H1 (cell line): ENCODE measurements around the gene CELF2. TPM values are rescaled to one million over a fixed set of nuclear protein-coding genes. Genes with fewer than 3 reads are reported as not detected.

Experiments
- CTCF ChIA-PET: fragments of 300-600 bp; sonication (Branson Sonifier 250); formaldehyde crosslinking; loops from one replicate; lab custom pipeline; 2021; ENCODE audit not compliant: partially characterized antibody; lab: Charles Lee
- POLR2A ChIA-PET: fragments of 300-600 bp; sonication (Branson Sonifier 250); formaldehyde crosslinking; loops from one replicate; lab custom pipeline; 2021; ENCODE audit warnings: inconsistent platforms; ENCODE audit not compliant: partially characterized antibody; lab: Charles Lee
- DNase-seq, 2 experiments: peaks; one replicate each; pipeline versions ENCODE4 v3.0.0 to v3.0.0-alpha.2; 2010 to 2022; ENCODE audit warnings: low spot score in 2 of 2, low read depth in 1 of 2, mixed read lengths in 1 of 2
- FAIRE-seq: peaks from 2 replicates; lab custom pipeline; 2011; peaks lifted over from hg19 to GRCh38; lab: Jason Lieb, UNC
- H2AFZ ChIP-seq: 2 replicates; pipeline ENCODE4 v1.8.1; 2012; ENCODE audit warnings: low read length, inconsistent platforms
- H2AK5ac ChIP-seq: 2 replicates; pipeline ENCODE4 v1.6.1; 2013; ENCODE audit warnings: low read depth, low read length
- H2BK120ac ChIP-seq: replicated peaks from 2 replicates; pipeline ENCODE3; 2013; ENCODE audit warnings: low read depth, low read length, inconsistent platforms
- H2BK12ac ChIP-seq: 2 replicates; pipeline ENCODE4 v1.6.1; 2013; ENCODE audit warnings: low read depth, low read length
- H2BK15ac ChIP-seq: 2 replicates; pipeline ENCODE4 v1.6.1; 2013; ENCODE audit warnings: low read length
- H2BK20ac ChIP-seq: 2 replicates; pipeline ENCODE4 v1.6.1; 2013; ENCODE audit warnings: low read length
- H2BK5ac ChIP-seq: 2 replicates; pipeline ENCODE4 v1.6.1; 2013; ENCODE audit warnings: low read depth, low read length
- H3K14ac ChIP-seq: 2 replicates; pipeline ENCODE4 v1.6.1; 2013; ENCODE audit warnings: inconsistent platforms; ENCODE audit not compliant: insufficient read length
- H3K18ac ChIP-seq: 2 replicates; pipeline ENCODE4 v1.6.1; 2013; ENCODE audit warnings: low read length; ENCODE audit errors: extremely low read depth
- H3K23ac ChIP-seq: 2 replicates; pipeline ENCODE4 v1.6.1; 2013; ENCODE audit warnings: inconsistent platforms; ENCODE audit not compliant: insufficient read length
- H3K23me2 ChIP-seq: 2 replicates; pipeline ENCODE4 v1.6.1; 2013; ENCODE audit warnings: low read depth, low read length
- H3K27ac ChIP-seq: 2 replicates; pipeline ENCODE4 v1.6.1; 2011; ENCODE audit warnings: low read depth, low read length, inconsistent platforms
- H3K27me3 ChIP-seq, 4 experiments: replicated peaks in 1 of 4; 1 replicate in 1 of 4; 2 replicates in 3 of 4; pipeline versions ENCODE4 v1.6.1 to v1.8.1; 2011 to 2013; ENCODE audit warnings: low read length in 3 of 4, mild to moderate bottlenecking in 3 of 4, inconsistent platforms in 2 of 4, mixed read lengths in 2 of 4, moderate library complexity in 1 of 4; ENCODE audit not compliant: control insufficient read depth in 3 of 4, insufficient read depth in 3 of 4; ENCODE audit errors: extremely low read depth in 1 of 4
- H3K36me3 ChIP-seq, 4 experiments: 2 replicates each; pipeline versions ENCODE4 v1.6.1 to v1.8.1; 2011 to 2013; ENCODE audit warnings: mild to moderate bottlenecking in 4 of 4, low read length in 3 of 4, moderate library complexity in 2 of 4, control low read depth in 1 of 4, inconsistent platforms in 1 of 4; ENCODE audit not compliant: insufficient read depth in 4 of 4, control insufficient read depth in 2 of 4
- H3K4ac ChIP-seq: replicated peaks from 2 replicates; pipeline ENCODE3; 2013; ENCODE audit warnings: low read length, low read depth, mixed read lengths, inconsistent platforms; ENCODE audit not compliant: insufficient read length
- H3K4me1 ChIP-seq, 4 experiments: replicated peaks in 1 of 4; 1 replicate in 1 of 4; 2 replicates in 3 of 4; pipeline versions ENCODE4 v1.6.1 to v1.8.1; 2011 to 2013; ENCODE audit warnings: low read length in 3 of 4, inconsistent platforms in 2 of 4, mixed read lengths in 1 of 4; ENCODE audit not compliant: insufficient read depth in 4 of 4, control insufficient read depth in 3 of 4
- H3K4me2 ChIP-seq, 2 experiments: 2 replicates each; pipeline versions ENCODE4 v1.6.1 to v1.8.1; 2011 to 2013; ENCODE audit warnings: low read depth in 2 of 2, low read length in 2 of 2, control low read depth in 1 of 2, inconsistent platforms in 1 of 2, mild to moderate bottlenecking in 1 of 2; ENCODE audit not compliant: insufficient read depth in 1 of 2
- H3K4me3 ChIP-seq, 4 experiments: fragments of 200-600, 300-600 bp in 1 of 4; sonication (generic), shearing (Covaris generic), sonication (Bioruptor Twin) in 1 of 4; 2 replicates each; pipeline versions ENCODE4 v1.5.1 to v1.8.1; 2011 to 2016; ENCODE audit warnings: low read length in 4 of 4, low read depth in 3 of 4, control low read depth in 2 of 4, inconsistent platforms in 2 of 4, mild to moderate bottlenecking in 2 of 4, mixed read lengths in 1 of 4, moderate library complexity in 1 of 4; ENCODE audit not compliant: insufficient read depth in 2 of 4; ENCODE audit errors: extremely low read depth in 1 of 4
- H3K56ac ChIP-seq: replicated peaks from 2 replicates; pipeline ENCODE3; 2013; ENCODE audit warnings: low read depth, mild to moderate bottlenecking, mixed read lengths, low read length, inconsistent platforms; ENCODE audit not compliant: insufficient read length
- H3K79me1 ChIP-seq: 2 replicates; pipeline ENCODE4 v1.6.1; 2013; ENCODE audit warnings: low read depth, low read length, control low read depth
- H3K79me2 ChIP-seq, 2 experiments: 2 replicates each; pipeline versions ENCODE4 v1.6.1 to v1.8.1; 2012 to 2013; ENCODE audit warnings: low read length in 2 of 2, mild to moderate bottlenecking in 2 of 2, inconsistent platforms in 1 of 2; ENCODE audit not compliant: insufficient read depth in 2 of 2, control insufficient read depth in 1 of 2
- H3K9ac ChIP-seq, 4 experiments: replicated peaks in 1 of 4; 1 replicate in 1 of 4; 2 replicates in 3 of 4; pipeline versions ENCODE4 v1.6.1 to v1.8.1; 2011 to 2013; ENCODE audit warnings: low read depth in 3 of 4, low read length in 3 of 4, control low read depth in 2 of 4, mild to moderate bottlenecking in 2 of 4, moderate library complexity in 2 of 4, inconsistent platforms in 1 of 4; ENCODE audit errors: extremely low read depth in 1 of 4
- H3K9me3 ChIP-seq, 2 experiments: 2 replicates each; pipeline versions ENCODE4 v1.6.1 to v1.8.1; 2012 to 2013; ENCODE audit warnings: mild to moderate bottlenecking in 2 of 2, moderate library complexity in 2 of 2, control low read depth in 1 of 2, inconsistent platforms in 1 of 2, low read depth in 1 of 2, low read length in 1 of 2, mixed read lengths in 1 of 2; ENCODE audit not compliant: insufficient read depth in 2 of 2
- H4K20me1 ChIP-seq, 2 experiments: replicated peaks in 1 of 2; 2 replicates each; pipeline versions ENCODE3 to v1.8.1; 2011 to 2013; ENCODE audit warnings: inconsistent platforms in 2 of 2, low read length in 2 of 2, mild to moderate bottlenecking in 1 of 2; ENCODE audit not compliant: insufficient read depth in 2 of 2, control insufficient read depth in 1 of 2
- H4K5ac ChIP-seq: 2 replicates; pipeline ENCODE4 v1.6.1; 2013; ENCODE audit warnings: low read length, low read depth, mixed read lengths, inconsistent platforms; ENCODE audit not compliant: insufficient read length
- H4K8ac ChIP-seq: 2 replicates; pipeline ENCODE4 v1.8.0; 2013; ENCODE audit warnings: mild to moderate bottlenecking, moderate library complexity, low read length, inconsistent platforms; ENCODE audit not compliant: insufficient read depth; ENCODE audit errors: extremely low read depth
- H4K91ac ChIP-seq: replicated peaks from 2 replicates; pipeline ENCODE3; 2013; ENCODE audit warnings: low read length, mixed read lengths, inconsistent platforms; ENCODE audit not compliant: insufficient read length
- ASH2L ChIP-seq: fragments of 200-600, 300-600 bp; sonication (generic); IDR thresholded peaks from one replicate; pipeline ENCODE4 v1.7.1; 2017; ENCODE audit warnings: low read length
- MAFK ChIP-seq: IDR thresholded peaks from 2 replicates; pipeline ENCODE4 v1.6.1; 2012; ENCODE audit warnings: low read depth, mild to moderate bottlenecking, improper control_type of control experiment, low read length
- SUZ12 ChIP-seq: fragments of 200-600 bp; sonication (generic); IDR thresholded peaks from 2 replicates; pipeline ENCODE4 v1.6.1; 2012; ENCODE audit warnings: mild to moderate bottlenecking, inconsistent platforms, low read length, moderate library complexity, mixed read lengths
- WGBS, 2 experiments: shearing (Covaris generic) in 1 of 2; methylation state at CpG; one replicate each; pipeline versions ENCODE4 v1.1.6 to v1.1.7; 2013 to 2015; ENCODE audit warnings: low lambda C conversion rate in 2 of 2, mixed read lengths in 2 of 2, inconsistent platforms in 1 of 2, low coverage in 1 of 2, missing lambda C conversion rate in 1 of 2; ENCODE audit not compliant: insufficient replicate concordance in 2 of 2, insufficient coverage in 1 of 2, insufficient read length in 1 of 2; ENCODE audit errors: extremely low coverage in 1 of 2, missing lambda C conversion rate in 1 of 2; 5-methylcytosine and 5-hydroxymethylcytosine counted together
- polyA plus RNA-seq, 7 experiments: library from polyadenylated mRNA; depleted of rRNA in 3 of 7; stranded (reverse) in 5 of 7; unstranded in 2 of 7; fragments of >200 nt in 5 of 7; fragments of 200-250 nt in 2 of 7; gene quantifications; 1 replicate in 5 of 7; 2 replicates in 1 of 7; 4 replicates in 1 of 7; pipeline versions ENCODE4 v1.2.1 to v1.2.3, GENCODE V29; 2011 to 2013; ENCODE audit warnings: missing spikeins in 2 of 7, mixed read lengths in 2 of 7
- total RNA-seq: library from RNA; stranded (reverse); fragmentation: NEBNext Ultra II Directional; extraction: Animal tissue kit (Norgen Biotek cat#: 25700); gene quantifications from 2 replicates; pipeline ENCODE4 v1.2.1, GENCODE V29; 2021
- TF ChIP-seq, protein P1 (sequence below): IDR thresholded peaks from 2 replicates; pipeline ENCODE4 v1.6.1; 2012; ENCODE audit warnings: inconsistent platforms
- TF ChIP-seq, protein P2 (sequence below): IDR thresholded peaks from 2 replicates; pipeline ENCODE4 v1.6.1; 2011; ENCODE audit warnings: low read depth, mild to moderate bottlenecking, low read length; ENCODE audit not compliant: insufficient read depth

CELF2 gene
- total and polyA plus RNA-seq, 2 of the 8 experiments (the other 6 are each of a cell fraction or from before 2014, with no cell fraction given): 18.3 to 22.7 TPM

DNA sequence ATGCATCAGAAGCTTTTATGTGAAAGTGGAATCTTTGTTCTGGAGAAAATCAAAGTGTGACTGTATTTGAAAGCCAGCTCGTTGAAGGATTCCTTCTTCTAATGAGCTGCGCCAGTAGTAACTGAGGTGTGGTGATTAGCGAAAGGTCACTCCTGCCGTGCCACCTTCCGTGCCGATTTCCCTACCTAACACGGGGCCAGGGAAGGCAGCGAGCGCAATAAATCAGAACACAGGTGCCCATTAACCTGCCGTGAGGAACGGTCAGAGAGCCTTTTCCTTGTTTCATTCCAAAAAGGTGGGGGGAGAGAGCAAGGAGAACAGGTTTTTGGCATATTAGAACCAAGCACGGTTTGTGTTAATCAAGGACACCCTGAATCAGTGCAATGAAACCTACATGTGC, 258.0 kb downstream of the CELF2 start:
- H3K18ac ChIP-seq: no peak overlapping the region
- H3K4me2 ChIP-seq: no peak overlapping the region
- H2BK12ac ChIP-seq: no peak overlapping the region
- peaks cover 0 to 3% (median 1%) of the 10 kb centered on the region in 4 experiments; a peak in 3 of 7 replicates for H3K4me1 ChIP-seq
- no peak for FAIRE-seq
- H3K36me3 ChIP-seq: no peaks in the 10 kb centered on the region
- H3K9me3 ChIP-seq: no peaks in the 10 kb centered on the region
- no peaks in the 10 kb centered on the region for H3K23me2 ChIP-seq
- no peak overlapping the region for H2BK15ac ChIP-seq
- H3K27ac ChIP-seq: no peak overlapping the region
- no peak overlapping the region for H2AFZ ChIP-seq
- no peak overlapping the region for H3K56ac ChIP-seq
- H4K20me1 ChIP-seq: no peaks in the 10 kb centered on the region
- H2BK120ac ChIP-seq: no peak overlapping the region
- H4K91ac ChIP-seq: no peak overlapping the region
- no peak overlapping the region for H3K9ac ChIP-seq
- no peak overlapping the region for H2BK20ac ChIP-seq
- no peaks in the 10 kb centered on the region for H3K79me2 ChIP-seq
- no peak overlapping the region for H3K23ac ChIP-seq
- no peak overlapping the region for H3K14ac ChIP-seq
- H2AK5ac ChIP-seq: no peak overlapping the region
- WGBS, 2 experiments: 92% methylated on average over 12 of the region's 12 CpGs; no CpG with 5 or more reads in 1 of the 2 experiments
- H4K5ac ChIP-seq: no peak overlapping the region
- TF ChIP-seq, protein P1, sequence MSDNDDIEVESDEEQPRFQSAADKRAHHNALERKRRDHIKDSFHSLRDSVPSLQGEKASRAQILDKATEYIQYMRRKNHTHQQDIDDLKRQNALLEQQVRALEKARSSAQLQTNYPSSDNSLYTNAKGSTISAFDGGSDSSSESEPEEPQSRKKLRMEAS: no peak
- TF ChIP-seq ASH2L: no peak
- TF ChIP-seq, protein P2, sequence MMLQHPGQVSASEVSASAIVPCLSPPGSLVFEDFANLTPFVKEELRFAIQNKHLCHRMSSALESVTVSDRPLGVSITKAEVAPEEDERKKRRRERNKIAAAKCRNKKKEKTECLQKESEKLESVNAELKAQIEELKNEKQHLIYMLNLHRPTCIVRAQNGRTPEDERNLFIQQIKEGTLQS: no peak
- TF ChIP-seq MAFK: no peak
- no peak for TF ChIP-seq SUZ12
- no peak overlapping the region for H3K4me3 ChIP-seq
- H4K8ac ChIP-seq: no peak overlapping the region
- ChIA-PET POLR2A (no interaction called here), CTCF (interaction anchor here (0.6 to 0.7 kb wide), 2 partner anchors 63 to 180 kb away, joined by 4 read pairs; no protein-coding TSS in a partner anchor)
- H3K27me3 ChIP-seq: no peaks in the 10 kb centered on the region
- H3K79me1 ChIP-seq: no peaks in the 10 kb centered on the region
- no peak for DNase-seq
- no peak overlapping the region for H2BK5ac ChIP-seq
- no peak overlapping the region for H3K4ac ChIP-seq
